Endothelial cell of umbilical vein (primary cell): ENCODE measurements around the gene SNN. TPM values are rescaled to one million over a fixed set of nuclear protein-coding genes. Genes with fewer than 3 reads are reported as not detected.

Experiments
- BruUV-seq: library from RNA; stranded (reverse); fragments of 400-500 nt; replicated peaks from 2 replicates; lab custom pipeline; 2021; lab: Mats Ljungman, UMichigan
- CTCF ChIA-PET: fragments of 300-600, 350-600 bp; sonication (Branson Sonifier 250); formaldehyde crosslinking; loops from one replicate; lab custom pipeline; 2021; ENCODE audit warnings: antibody characterized with exemption, inconsistent platforms; lab: Charles Lee
- POLR2A ChIA-PET: fragments of 300-600, 350-600 bp; sonication (Branson Sonifier 250); formaldehyde crosslinking; loops from one replicate; lab custom pipeline; 2021; ENCODE audit warnings: antibody characterized with exemption, inconsistent platforms; lab: Charles Lee
- DNase-seq: peaks from one replicate; pipeline ENCODE4 v3.0.0-alpha.2; 2011; ENCODE audit warnings: low read depth, low spot score
- FAIRE-seq: peaks from 2 replicates; lab custom pipeline; 2011; peaks lifted over from hg19 to GRCh38; lab: Jason Lieb, UNC
- H2AFZ ChIP-seq: 2 replicates; pipeline ENCODE4 v1.6.0; 2012; ENCODE audit warnings: low read depth, low read length, control low read depth, inconsistent platforms
- H3K27ac ChIP-seq: 2 replicates; pipeline ENCODE4 v1.5.1; 2011; ENCODE audit warnings: low read depth, mild to moderate bottlenecking, control low read depth, low read length, moderate library complexity; ENCODE audit not compliant: insufficient read depth
- H3K27me3 ChIP-seq, 2 experiments: 2 replicates each; pipeline versions ENCODE4 v1.6.0 to v1.6.1; 2011; ENCODE audit warnings: low read length in 2 of 2, mixed read lengths in 1 of 2; ENCODE audit not compliant: control insufficient read depth in 2 of 2, insufficient read depth in 2 of 2
- H3K36me3 ChIP-seq, 2 experiments: 2 replicates in 1 of 2; 3 replicates in 1 of 2; pipeline ENCODE4 v1.5.1; 2011; ENCODE audit warnings: low read length in 2 of 2, mild to moderate bottlenecking in 1 of 2, moderate library complexity in 1 of 2; ENCODE audit not compliant: control insufficient read depth in 2 of 2, insufficient read depth in 2 of 2; ENCODE audit errors: extremely low read depth in 1 of 2
- H3K4me1 ChIP-seq: 3 replicates; pipeline ENCODE4 v1.5.1; 2011; ENCODE audit warnings: mild to moderate bottlenecking, low read length; ENCODE audit not compliant: control insufficient read depth, insufficient read depth; ENCODE audit errors: extremely low read depth
- H3K4me2 ChIP-seq: 2 replicates; pipeline ENCODE4 v1.6.1; 2011; ENCODE audit warnings: low read length, control low read depth, mixed read lengths; ENCODE audit not compliant: insufficient read depth
- H3K4me3 ChIP-seq, 3 experiments: fragments of 200-600 bp in 1 of 3; sonication (generic), shearing (Covaris generic) in 1 of 3; replicated peaks in 1 of 3; 2 replicates each; pipeline ENCODE4 v1.5.1; 2011 to 2016; ENCODE audit warnings: control low read depth in 3 of 3, low read length in 3 of 3, mild to moderate bottlenecking in 2 of 3, inconsistent platforms in 1 of 3, low read depth in 1 of 3, moderate library complexity in 1 of 3; ENCODE audit not compliant: insufficient read depth in 1 of 3
- H3K79me2 ChIP-seq: 2 replicates; pipeline ENCODE4 v1.6.0; 2012; ENCODE audit warnings: low read length, inconsistent platforms; ENCODE audit not compliant: control insufficient read depth, insufficient read depth
- H3K9ac ChIP-seq: replicated peaks from 2 replicates; pipeline ENCODE3; 2011; ENCODE audit warnings: low read length, control low read depth; ENCODE audit not compliant: insufficient read depth; ENCODE audit errors: extremely low read depth
- H3K9me1 ChIP-seq: replicated peaks from 3 replicates; pipeline ENCODE4 v1.6.0; 2011; ENCODE audit warnings: mild to moderate bottlenecking, low read length; ENCODE audit not compliant: control insufficient read depth, insufficient read depth; ENCODE audit errors: extremely low read depth
- H3K9me3 ChIP-seq: replicated peaks from 2 replicates; pipeline ENCODE4 v1.5.1; 2012; ENCODE audit warnings: low read length, inconsistent platforms; ENCODE audit not compliant: control insufficient read depth, insufficient read depth
- H4K20me1 ChIP-seq: replicated peaks from 2 replicates; pipeline ENCODE3; 2011; ENCODE audit warnings: mild to moderate bottlenecking, low read length; ENCODE audit not compliant: control insufficient read depth, insufficient read depth; ENCODE audit errors: extremely low read depth
- EZH2 ChIP-seq: IDR thresholded peaks from 2 replicates; pipeline ENCODE4 v1.6.1; 2012; ENCODE audit warnings: borderline replicate concordance, low read depth, mild to moderate bottlenecking, moderate library complexity, low read length, inconsistent platforms; ENCODE audit not compliant: severe bottlenecking
- FOS ChIP-seq: IDR thresholded peaks from 2 replicates; pipeline ENCODE4 v1.6.1; 2011; ENCODE audit warnings: mild to moderate bottlenecking, low read length, moderate library complexity, borderline replicate concordance; ENCODE audit not compliant: insufficient read depth
- JUN ChIP-seq: IDR thresholded peaks from 2 replicates; pipeline ENCODE4 v1.6.1; 2011; ENCODE audit warnings: borderline replicate concordance, low read depth; ENCODE audit not compliant: insufficient read length, insufficient read depth
- POLR2AphosphoS5 ChIP-seq: IDR thresholded peaks from 2 replicates; pipeline ENCODE4 v1.6.1; 2012; ENCODE audit warnings: low read depth, mild to moderate bottlenecking, control low read depth, low read length, moderate library complexity; ENCODE audit not compliant: insufficient read depth
- dilution Hi-C: fragments of 300-500 bp; cut with MboI; formaldehyde crosslinking; loops from one replicate; pipeline ENCODE4 v1.15.0; 2019; ENCODE audit warnings: low sequenced_read_pairs; ENCODE audit not compliant: extremely low pct_ligation_motif_present
- intact Hi-C: fragments of 100-400 bp; cut with micrococcal nuclease; formaldehyde crosslinking; loops from one replicate; pipeline ENCODE4 v1.10.0; 2022
- polyA plus RNA-seq, 4 experiments: library from polyadenylated mRNA; depleted of rRNA in 3 of 4; stranded (reverse) in 3 of 4; unstranded in 1 of 4; fragments of >200 nt; gene quantifications; 2 replicates each; pipeline versions ENCODE4 v1.2.1 to v1.2.3, GENCODE V29; 2011 to 2012; ENCODE audit warnings: missing spikeins in 1 of 4
- total RNA-seq: library from RNA; stranded (reverse); gene quantifications from 2 replicates; pipeline ENCODE4 v1.2.3, GENCODE V29; 2021

Gene SNN
- total and polyA plus RNA-seq, 2 donors (not counting 3 experiments of a cell fraction or from before 2014, with no cell fraction given): 17.7 to 24.1 TPM

DNA sequence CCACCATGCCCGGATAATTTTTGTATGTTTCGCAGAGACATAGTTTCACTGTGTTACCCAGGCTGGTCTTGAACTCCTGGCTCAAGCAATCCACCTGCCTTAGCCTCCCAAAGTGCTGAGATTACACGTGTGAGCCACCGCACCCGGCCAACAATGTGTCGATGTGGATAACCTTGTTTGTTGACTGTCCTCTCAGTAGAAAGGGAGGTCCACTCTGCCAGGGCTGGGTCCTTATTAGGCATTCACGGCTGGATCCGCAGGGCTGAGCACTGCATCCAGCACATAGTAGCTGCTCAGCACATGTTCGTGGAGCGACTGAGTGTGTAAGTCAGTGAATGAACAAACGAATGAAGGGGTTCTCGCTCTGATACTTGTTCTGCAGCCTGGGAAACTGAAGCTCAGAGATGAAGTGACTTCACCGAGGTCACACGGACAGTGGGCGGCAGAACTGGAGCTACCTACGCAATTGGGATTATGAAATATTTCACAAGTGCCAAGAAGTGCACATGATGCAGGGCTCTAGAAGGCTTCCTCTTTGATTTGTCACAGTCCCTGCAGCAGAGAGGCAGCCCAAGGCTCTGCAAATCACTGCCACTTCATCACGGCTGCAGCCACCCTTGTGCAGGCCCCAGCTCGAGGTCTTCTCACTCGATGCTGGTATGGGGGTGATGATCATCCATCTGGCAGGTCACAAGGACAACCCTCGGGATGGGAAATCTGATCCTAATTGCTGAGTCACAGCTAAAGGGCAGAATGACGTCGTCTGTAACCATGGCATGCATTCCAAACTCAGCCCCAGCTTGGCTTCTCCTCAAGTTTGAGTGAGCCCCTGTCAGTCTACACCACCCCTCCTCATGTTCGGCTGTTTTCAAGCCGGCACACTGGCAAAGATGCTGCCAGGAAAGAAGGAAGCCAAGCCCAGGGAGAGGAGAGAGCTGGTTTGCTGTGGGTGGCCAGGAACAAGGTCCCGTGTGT, 28.0 kb upstream of the SNN start:
- H3K27me3 ChIP-seq: peaks cover 2% of the 10 kb centered on the region in 2 experiments
- H3K4me3 ChIP-seq: no peak overlapping the region
- no peak overlapping the region for H3K4me2 ChIP-seq
- ChIA-PET POLR2A (no interaction called here), CTCF (interaction anchor here (0.6 to 2.8 kb wide), 13 partner anchors 9 to 244 kb away, joined by 3 to 64 read pairs (median 4); no protein-coding TSS in a partner anchor)
- DNase-seq (peak; percentile 18), FAIRE-seq (no peak)
- TF ChIP-seq FOS (no peak), EZH2 (peak; percentile 30), JUN (peak; percentile 45), POLR2AphosphoS5 (no peak)
- H2AFZ ChIP-seq: no peak overlapping the region
- dilution Hi-C loops (no loop called here), intact Hi-C loops (no loop called here)
- H3K36me3 ChIP-seq: no peaks in the 10 kb centered on the region
- H3K27ac ChIP-seq: no peak overlapping the region
- BruUV-seq: no TSS peak
- peaks cover 3% of the 10 kb centered on the region for H3K4me1 ChIP-seq
- H3K9ac ChIP-seq: no peak overlapping the region
- H3K79me2 ChIP-seq: no peaks in the 10 kb centered on the region
- no peaks in the 10 kb centered on the region for H3K9me3 ChIP-seq
- H4K20me1 ChIP-seq: no peaks in the 10 kb centered on the region
- no peaks in the 10 kb centered on the region for H3K9me1 ChIP-seq
